SH-SY5Y (cell line): ENCODE measurements around the gene SLC26A9.

ENCODE experiments used
- GATA2 ChIP-seq: IDR thresholded peaks from 2 replicates; pipeline ENCODE4 v1.6.1; 2011; ENCODE audit warnings: mild to moderate bottlenecking, low read depth, low read length
- GATA3 ChIP-seq: IDR thresholded peaks from 2 replicates; pipeline ENCODE4 v1.6.1; 2011; ENCODE audit warnings: low read depth, mild to moderate bottlenecking, low read length, moderate library complexity

DNA sequence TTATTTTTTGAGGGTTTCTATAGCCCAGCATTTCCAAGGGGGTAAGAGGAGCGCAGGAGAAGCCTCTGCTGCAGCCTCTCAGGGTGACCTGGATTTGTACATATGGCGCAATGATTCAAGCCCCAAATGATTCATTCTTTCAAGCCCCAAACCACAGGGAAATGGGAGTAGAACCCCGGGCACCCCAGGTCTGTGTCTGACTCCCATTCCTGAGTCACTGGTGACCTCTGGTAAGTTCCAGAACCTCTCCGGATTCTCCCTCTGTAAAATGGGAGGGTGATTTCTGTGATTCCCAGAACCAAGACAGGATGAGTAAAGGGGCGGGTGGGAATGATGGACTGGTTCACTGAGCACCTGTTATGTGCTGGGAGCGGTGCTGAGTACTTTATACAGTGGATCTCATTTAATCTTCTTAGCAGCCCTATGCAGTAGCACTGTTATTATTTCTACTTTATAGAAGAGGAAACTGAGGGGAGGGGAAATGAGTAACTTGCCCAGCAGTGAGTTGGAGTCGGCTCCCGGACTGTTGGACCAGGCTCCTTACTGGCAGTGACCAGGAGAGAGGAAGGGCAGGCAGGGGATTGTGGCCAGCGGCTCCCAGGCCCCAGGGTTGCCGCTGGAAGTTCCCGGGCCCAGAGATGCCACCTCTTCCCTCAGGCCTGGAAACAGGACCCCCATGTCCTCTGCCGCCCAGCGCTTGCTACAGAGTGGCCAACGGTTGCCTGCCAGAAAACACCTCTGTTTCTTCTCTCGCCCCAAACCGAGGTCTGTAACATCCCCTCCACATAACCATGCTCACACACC is 20.3 kb upstream of the SLC26A9 start:
- TF ChIP-seq GATA2: no peak
- TF ChIP-seq GATA3: no peak
